ENCODE measurements around the gene IGSF9B. TPM values are rescaled to one million over a fixed set of nuclear protein-coding genes. Genes with fewer than 3 reads are reported as not detected.

IGSF9B gene
- total RNA-seq, 1 experiment from 2014 or later, result 2.2 TPM

GRCh38 chr11:133961890-133962289, 5.1 kb upstream of the IGSF9B start:
- Histone ChIP-seq H3K4me1 (ENCODE audit: control insufficient read depth, insufficient read depth, low read length) (no peaks in the 10 kb centered on the region), H3K27ac (ENCODE audit: low read length) (no peak overlapping the region), H3K27me3 (ENCODE audit: control insufficient read depth, insufficient read depth, low read length) (peaks cover 7% of the 10 kb centered on the region; the same call in 1 of the 2 replicates), H3K36me3 (ENCODE audit: control insufficient read depth, insufficient read depth, low read length) (no peaks in the 10 kb centered on the region), H3K4me3 (ENCODE audit: low read depth in 2 of 2, low read length in 2 of 2) (no peak overlapping the region), H3K9me3 (ENCODE audit: control insufficient read depth, insufficient read depth, low read depth, low read length) (no peaks in the 10 kb centered on the region)
- CTCF ChIA-PET, result no interaction called here
- BruUV-seq (replicated peaks), result no TSS peak
- ATAC-seq (no peak), DNase-seq (ENCODE audit: low read depth, low spot score) (no peak)
- TF ChIP-seq SIN3A (IDR thresholded peaks at IDR 0.05; ENCODE audit: borderline replicate concordance, insufficient read depth, low read depth, low read length), result no peak
- no peak for TF ChIP-seq POLR2AphosphoS5 (IDR thresholded peaks at IDR 0.05; ENCODE audit: low read depth, low read length)
- no peak for TF ChIP-seq CTCF (IDR thresholded peaks at IDR 0.05)
- TF ChIP-seq, protein P1, sequence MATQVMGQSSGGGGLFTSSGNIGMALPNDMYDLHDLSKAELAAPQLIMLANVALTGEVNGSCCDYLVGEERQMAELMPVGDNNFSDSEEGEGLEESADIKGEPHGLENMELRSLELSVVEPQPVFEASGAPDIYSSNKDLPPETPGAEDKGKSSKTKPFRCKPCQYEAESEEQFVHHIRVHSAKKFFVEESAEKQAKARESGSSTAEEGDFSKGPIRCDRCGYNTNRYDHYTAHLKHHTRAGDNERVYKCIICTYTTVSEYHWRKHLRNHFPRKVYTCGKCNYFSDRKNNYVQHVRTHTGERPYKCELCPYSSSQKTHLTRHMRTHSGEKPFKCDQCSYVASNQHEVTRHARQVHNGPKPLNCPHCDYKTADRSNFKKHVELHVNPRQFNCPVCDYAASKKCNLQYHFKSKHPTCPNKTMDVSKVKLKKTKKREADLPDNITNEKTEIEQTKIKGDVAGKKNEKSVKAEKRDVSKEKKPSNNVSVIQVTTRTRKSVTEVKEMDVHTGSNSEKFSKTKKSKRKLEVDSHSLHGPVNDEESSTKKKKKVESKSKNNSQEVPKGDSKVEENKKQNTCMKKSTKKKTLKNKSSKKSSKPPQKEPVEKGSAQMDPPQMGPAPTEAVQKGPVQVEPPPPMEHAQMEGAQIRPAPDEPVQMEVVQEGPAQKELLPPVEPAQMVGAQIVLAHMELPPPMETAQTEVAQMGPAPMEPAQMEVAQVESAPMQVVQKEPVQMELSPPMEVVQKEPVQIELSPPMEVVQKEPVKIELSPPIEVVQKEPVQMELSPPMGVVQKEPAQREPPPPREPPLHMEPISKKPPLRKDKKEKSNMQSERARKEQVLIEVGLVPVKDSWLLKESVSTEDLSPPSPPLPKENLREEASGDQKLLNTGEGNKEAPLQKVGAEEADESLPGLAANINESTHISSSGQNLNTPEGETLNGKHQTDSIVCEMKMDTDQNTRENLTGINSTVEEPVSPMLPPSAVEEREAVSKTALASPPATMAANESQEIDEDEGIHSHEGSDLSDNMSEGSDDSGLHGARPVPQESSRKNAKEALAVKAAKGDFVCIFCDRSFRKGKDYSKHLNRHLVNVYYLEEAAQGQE (IDR thresholded peaks at IDR 0.05; ENCODE audit: insufficient read depth in 1 of 2, low read depth in 2 of 2, low read length in 1 of 2), result no peak
- no peak for TF ChIP-seq TCF7L2 (IDR thresholded peaks at IDR 0.05; ENCODE audit: low read depth, low read length)
- in situ Hi-C loops (cut with HindIII; ENCODE audit: low pct_unique_long_range_greater_than_20kb, low sequenced_read_pairs), result no loop called here
- intact Hi-C loops (cut with micrococcal nuclease; ENCODE audit: unreplicated experiment), result no loop called here
- POLR2A ChIA-PET, result no interaction called here

DNA sequence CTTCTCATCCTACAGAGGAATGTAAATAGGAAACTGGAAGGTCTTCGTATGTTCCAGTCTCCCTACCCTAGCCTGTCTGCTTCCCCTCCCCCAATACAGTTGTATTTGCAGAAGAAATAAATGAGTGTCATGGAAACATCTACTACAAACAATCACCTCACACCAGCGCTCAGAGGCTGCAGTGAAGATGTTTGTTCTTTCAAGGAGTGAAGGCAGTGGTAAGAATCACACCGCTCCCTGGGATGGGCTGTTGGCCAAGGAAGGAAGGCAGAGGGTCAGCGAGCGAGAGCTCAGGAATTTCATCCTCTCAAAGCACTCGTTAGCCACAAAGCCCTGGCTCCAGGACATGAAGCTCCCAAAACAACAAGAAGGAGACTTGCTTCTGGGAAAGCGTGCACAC, 1.1 kb upstream of the IGSF9B start:
- ATAC-seq, result no peak
- POLR2A ChIA-PET, result no interaction called here
- in situ Hi-C loops (cut with HindIII; ENCODE audit: low pct_unique_long_range_greater_than_20kb, low sequenced_read_pairs) (no loop called here), intact Hi-C loops (cut with micrococcal nuclease; ENCODE audit: unreplicated experiment) (loop anchor here (10.0 kb wide), 1 partner anchor 63 kb away; no protein-coding TSS in a partner anchor)
- BruUV-seq (replicated peaks), result no TSS peak
- Histone ChIP-seq H3K27ac (ENCODE audit: low read length) (no peak overlapping the region), H3K4me3 (ENCODE audit: low read depth in 2 of 2, low read length in 2 of 2) (peak overlapping the region in 1 of 2 experiments; percentile 97; a peak in 2 of 4 replicates), H3K9me3 (ENCODE audit: control insufficient read depth, insufficient read depth, low read depth, low read length) (no peaks in the 10 kb centered on the region), H3K4me1 (ENCODE audit: control insufficient read depth, insufficient read depth, low read length) (no peaks in the 10 kb centered on the region), H3K27me3 (ENCODE audit: control insufficient read depth, insufficient read depth, low read length) (peaks cover 11% of the 10 kb centered on the region), H3K36me3 (ENCODE audit: control insufficient read depth, insufficient read depth, low read length) (no peaks in the 10 kb centered on the region; the same call in 1 of the 2 replicates)
- TF ChIP-seq TCF7L2 (IDR thresholded peaks at IDR 0.05; ENCODE audit: low read depth, low read length) (no peak), CTCF (IDR thresholded peaks at IDR 0.05) (no peak), SIN3A (IDR thresholded peaks at IDR 0.05; ENCODE audit: borderline replicate concordance, insufficient read depth, low read depth, low read length) (no peak), POLR2AphosphoS5 (IDR thresholded peaks at IDR 0.05; ENCODE audit: low read depth, low read length) (no peak)
- TF ChIP-seq, protein P1 (IDR thresholded peaks at IDR 0.05; ENCODE audit: insufficient read depth in 1 of 2, low read depth in 2 of 2, low read length in 1 of 2), result no peak
- CTCF ChIA-PET, result no interaction called here
- DNase-seq (ENCODE audit: low read depth, low spot score), result no peak

Data from Panc1 (cell line).